Adrenal gland (tissue), 12 donors: Measurements from ENCODE around the gene GLDN. TPM values are rescaled to one million over a fixed set of nuclear protein-coding genes. Genes with fewer than 3 reads are reported as not detected.

Experiments
- DNase-seq, 7 donors: peaks; one replicate each; pipeline ENCODE4 v3.0.0-alpha.2; 2019 to 2020
- H3K27ac ChIP-seq, 5 donors: fragments of 200-600 bp; sonication (generic) in 4 of 5; 1 replicate in 3 of 5; 2 replicates in 2 of 5; pipeline versions ENCODE4 v1.5.1 to v1.8.0; 2016 to 2020; ENCODE audit warnings: mild to moderate bottlenecking in 1 of 5
- H3K27me3 ChIP-seq: fragments of 200-600 bp; 2 replicates; pipeline ENCODE4 v1.8.0; 2021
- H3K36me3 ChIP-seq, 2 donors: fragments of 200-600 bp; replicated peaks in 1 of 2; 1 replicate in 1 of 2; 2 replicates in 1 of 2; pipeline versions ENCODE4 v1.5.1 to v1.8.0; 2018 to 2022
- H3K4me1 ChIP-seq, 2 donors: fragments of 200-600 bp; replicated peaks in 1 of 2; 1 replicate in 1 of 2; 2 replicates in 1 of 2; pipeline versions ENCODE4 v1.5.1 to v1.8.0; 2018 to 2021
- H3K4me3 ChIP-seq, 4 donors: fragments of 200-600 bp; sonication (generic) in 3 of 4; one replicate each; pipeline ENCODE4 v1.5.1; 2016 to 2018
- H3K9me3 ChIP-seq, 3 donors: fragments of 200-600 bp; sonication (generic) in 1 of 3; replicated peaks in 1 of 3; 1 replicate in 2 of 3; 2 replicates in 1 of 3; pipeline versions ENCODE4 v1.5.1 to v1.8.0; 2016 to 2021
- CTCF ChIP-seq, 6 experiments: fragments of 450-650 bp in 4 of 6; fragments of 200-600 bp in 2 of 6; sonication (generic) in 1 of 6; IDR thresholded peaks; 1 replicate in 5 of 6; 2 replicates in 1 of 6; pipeline versions ENCODE4 v1.5.1 to v1.8.0; 2016 to 2021; ENCODE audit warnings: antibody characterized with exemption in 6 of 6, mild to moderate bottlenecking in 2 of 6, moderate library complexity in 1 of 6
- POLR2A ChIP-seq, 2 donors: fragments of 450-650 bp; IDR thresholded peaks; one replicate each; pipeline ENCODE4 v1.6.1; 2017; ENCODE audit warnings: antibody characterized with exemption in 2 of 2, mild to moderate bottlenecking in 2 of 2, moderate library complexity in 1 of 2
- WGBS, 4 donors: extraction: QIAGEN DNeasy Blood & Tissue Kit in 2 of 4; methylation state at CpG; one replicate each; pipeline versions ENCODE4 v1.1.5 to v1.1.7; 2013 to 2017; 5-methylcytosine and 5-hydroxymethylcytosine counted together
- intact Hi-C, 2 donors: fragments of 100-400 bp; cut with DNase I; formaldehyde crosslinking; loops; one replicate each; pipeline versions ENCODE4 v1.14.1 to v1.15.0; 2022 to 2023
- microRNA-seq, 3 donors: library from miRNA; unstranded; fragments of <30 nt; microRNA quantifications; one replicate each; pipeline ENCODE4, GENCODE V29; 2017 to 2020
- polyA plus RNA-seq, 3 donors: library from polyadenylated mRNA; stranded (reverse); fragments of 200-250 nt in 2 of 3; fragments of 350-450 nt in 1 of 3; fragmentation: Illumina TruSeq in 1 of 3; extraction: RNeasy Lipid Tissue Mini Kit (QIAGEN cat#74804) in 1 of 3; gene quantifications; one replicate each; pipeline ENCODE4 v1.2.3, GENCODE V29; 2013 to 2014
- small RNA-seq, 2 donors: library from RNA; depleted of rRNA; stranded (forward); fragments of <200 nt; gene quantifications; one replicate each; pipeline ENCODE3, GENCODE V24; 2016
- total RNA-seq, 9 donors: library from RNA; depleted of rRNA in 4 of 9; stranded (reverse); fragments of >200 nt in 4 of 9; fragments of 120-200 nt in 1 of 9; fragmentation: NEBNext Ultra II Directional in 1 of 9; extraction: Animal tissue kit (Norgen Biotek cat#: 25700) in 1 of 9; gene quantifications; one replicate each; pipeline versions ENCODE4 v1.1.0 to v1.2.4, GENCODE V29; 2013 to 2023
- donor health status: healthy with polysubstance abuse.
- donor health status: Bipolar disorder and iron deficiency.
- donor health status: DM: yes; HTN: yes; CAD: no.
- donor health status: DM: no; HTN: no; CAD: no.
- donor health status: DM: no; HTN: no; CAD: no.
- donor health status: DM: yes; HTN: yes; CAD: no.

Gene GLDN
- total and polyA plus RNA-seq, 12 donors, result 0.44 to 30.8 (median 5.9) TPM

- H3K9me3 ChIP-seq, result no peaks in the 10 kb centered on the region
- intact Hi-C loops, result no loop called here
- peaks cover 0 to 44% of the 10 kb centered on the region in 2 donors for H3K36me3 ChIP-seq
- no peaks in the 10 kb centered on the region for H3K4me1 ChIP-seq
- WGBS, 4 donors, result 81 to 89% (median 86%) methylated on average over 7 of the region's 7 CpGs
- H3K27me3 ChIP-seq, result no peaks in the 10 kb centered on the region
- no peak for DNase-seq
- TF ChIP-seq POLR2A (IDR thresholded peaks at IDR 0.05), result no peak
- TF ChIP-seq CTCF (IDR thresholded peaks at IDR 0.05), result no peak
- no peak overlapping the region for H3K27ac ChIP-seq
- no peak overlapping the region for H3K4me3 ChIP-seq
Observed at GRCh38 chr15:51448622-51449399, 107.4 kb downstream of the GLDN start.

GRCh38 chr15:51450001-51450400, 108.5 kb downstream of the GLDN start:
- H3K9me3 ChIP-seq, result no peaks in the 10 kb centered on the region
- no peak overlapping the region for H3K4me3 ChIP-seq
- no peaks in the 10 kb centered on the region for H3K4me1 ChIP-seq
- intact Hi-C loops, result no loop called here
- WGBS, 4 donors, result 79 to 88% (median 83%) methylated on average over 6 of the region's 6 CpGs
- H3K27ac ChIP-seq, result no peak overlapping the region
- no peak for DNase-seq
- H3K36me3 ChIP-seq, result peaks cover 0 to 56% of the 10 kb centered on the region in 2 donors
- TF ChIP-seq POLR2A (IDR thresholded peaks at IDR 0.05), result no peak
- no peak for TF ChIP-seq CTCF (IDR thresholded peaks at IDR 0.05)
- no peaks in the 10 kb centered on the region for H3K27me3 ChIP-seq

Small RNAs within 50 kb of the gene (microRNA-seq; reads per million reads assigned to microRNA genes)
- 0 reads per million in 3 donors for gene MIR7973-1
- 0 reads per million in 3 donors for gene MIR7973-2

Small RNAs within 50 kb of the gene (small RNA-seq; reads per million reads assigned to genes)
- gene AC020891.4 (0 reads per million in 2 donors), gene MIR7973-1 (0 reads per million in 2 donors)

Other genes with a start within 250 kb of the GLDN start
- 1 to 10 TPM; 1.1 to 9.5 (median 3.8) TPM for gene TNFAIP8L3, start 246.7 kb upstream of the GLDN start, total RNA-seq
- 1 to 10 TPM; 1.4 to 4.1 (median 2.0) TPM for gene TNFAIP8L3, start 246.7 kb upstream of the GLDN start, polyA plus RNA-seq
- 10 to 100 TPM in 1 of 9 donors, 1 to 10 TPM in 4, under 1 TPM in 4; 0.41 to 11.2 (median 1.2) TPM for gene CYP19A1, start 3.1 kb upstream of the GLDN start, total RNA-seq
- 10 to 100 TPM in 1 of 3 donors, 1 to 10 TPM in 1, under 1 TPM in 1; 0.88 to 21.6 (median 1.4) TPM for gene CYP19A1, start 3.1 kb upstream of the GLDN start, polyA plus RNA-seq